Measurements from ENCODE around the gene KLF6.

Gene KLF6

DNA sequence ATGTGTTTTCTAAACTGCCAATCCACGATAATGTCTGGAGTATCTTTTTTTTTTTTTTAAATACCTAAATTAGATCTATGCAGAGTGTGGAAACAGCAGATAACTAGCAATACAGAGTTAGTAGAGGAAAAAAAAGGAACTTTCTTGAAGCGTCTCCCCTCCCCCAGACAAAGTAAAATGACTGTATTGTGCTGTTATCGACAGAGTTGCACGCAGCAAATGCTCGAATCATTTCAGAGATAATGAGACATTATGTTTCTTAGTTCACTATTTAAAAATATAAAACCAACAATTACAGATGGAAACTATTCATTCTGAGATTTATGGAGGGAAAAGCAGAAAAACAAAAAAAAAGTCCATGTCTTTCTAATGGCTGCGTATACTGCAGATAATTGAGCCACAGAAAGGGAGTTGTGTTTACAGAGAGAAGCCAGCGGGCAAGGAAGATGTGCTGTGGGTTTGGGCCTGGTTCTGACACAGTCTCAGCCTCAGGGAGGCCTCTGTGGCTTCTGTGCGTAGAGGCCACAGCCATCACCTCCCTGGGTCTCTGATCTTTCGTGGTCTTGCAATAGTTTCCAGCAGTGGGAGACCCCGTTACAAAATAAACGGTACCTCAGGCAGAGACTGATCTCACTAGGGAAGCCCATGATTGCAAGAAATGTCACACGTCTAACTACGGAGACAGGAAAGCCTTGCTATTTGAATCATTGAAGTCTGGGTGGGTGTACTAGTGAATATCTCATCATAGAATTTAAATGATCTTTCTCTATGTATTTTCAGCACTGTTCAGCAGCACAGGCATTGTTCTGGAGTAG, 19.1 kb upstream of the KLF6 start:
- H3K4me1 Mint-ChIP-seq, result peaks cover 21% of the 10 kb centered on the region
- no peak overlapping the region for H3K27ac Mint-ChIP-seq
- H3K9me3 Mint-ChIP-seq, result no peaks in the 10 kb centered on the region
- H3K4me3 Mint-ChIP-seq, result peak overlapping the region; percentile 66
- no peaks in the 10 kb centered on the region for H3K27me3 Mint-ChIP-seq
- no peaks in the 10 kb centered on the region for H3K36me3 Mint-ChIP-seq (ENCODE audit: low read depth)
- DNase-seq, result peak; percentile 68
- ATAC-seq, result peak; percentile 87

DNA sequence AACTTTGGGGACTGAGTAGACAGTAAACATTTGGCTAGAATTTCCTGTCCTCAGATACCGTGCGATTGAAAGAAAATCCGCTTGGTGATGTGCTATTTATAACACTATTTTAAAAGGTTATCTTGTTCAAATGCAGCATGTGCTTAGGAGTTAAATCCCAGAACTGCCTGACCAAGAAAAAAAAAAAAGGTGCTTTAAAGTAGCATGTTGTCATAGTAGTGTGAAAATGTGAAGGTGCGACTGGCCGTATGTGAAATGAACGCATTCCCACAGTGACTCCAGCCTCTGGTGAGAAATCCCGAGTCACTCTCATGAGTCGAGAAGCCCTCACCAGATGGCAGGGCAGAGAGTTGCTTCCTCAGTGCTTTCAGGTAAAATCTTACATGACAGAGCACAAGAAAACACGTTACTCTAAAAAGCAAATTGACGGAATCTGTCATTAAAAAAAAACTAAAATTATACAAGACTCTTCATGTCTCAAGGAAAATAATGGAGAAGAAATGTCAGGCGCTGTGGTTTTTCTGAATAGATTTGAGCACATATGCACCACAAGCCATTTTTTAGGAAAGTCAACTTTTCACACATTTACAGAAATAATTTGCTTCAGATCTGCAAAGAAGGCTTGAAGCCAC, 18.4 kb upstream of the KLF6 start:
- peaks cover 28% of the 10 kb centered on the region for H3K4me1 Mint-ChIP-seq
- H3K27ac Mint-ChIP-seq, result no peak overlapping the region
- no peaks in the 10 kb centered on the region for H3K9me3 Mint-ChIP-seq
- no peaks in the 10 kb centered on the region for H3K27me3 Mint-ChIP-seq
- H3K36me3 Mint-ChIP-seq (ENCODE audit: low read depth), result no peaks in the 10 kb centered on the region
- H3K4me3 Mint-ChIP-seq, result peak overlapping the region; percentile 66
- DNase-seq (no peak), ATAC-seq (no peak)

DNA sequence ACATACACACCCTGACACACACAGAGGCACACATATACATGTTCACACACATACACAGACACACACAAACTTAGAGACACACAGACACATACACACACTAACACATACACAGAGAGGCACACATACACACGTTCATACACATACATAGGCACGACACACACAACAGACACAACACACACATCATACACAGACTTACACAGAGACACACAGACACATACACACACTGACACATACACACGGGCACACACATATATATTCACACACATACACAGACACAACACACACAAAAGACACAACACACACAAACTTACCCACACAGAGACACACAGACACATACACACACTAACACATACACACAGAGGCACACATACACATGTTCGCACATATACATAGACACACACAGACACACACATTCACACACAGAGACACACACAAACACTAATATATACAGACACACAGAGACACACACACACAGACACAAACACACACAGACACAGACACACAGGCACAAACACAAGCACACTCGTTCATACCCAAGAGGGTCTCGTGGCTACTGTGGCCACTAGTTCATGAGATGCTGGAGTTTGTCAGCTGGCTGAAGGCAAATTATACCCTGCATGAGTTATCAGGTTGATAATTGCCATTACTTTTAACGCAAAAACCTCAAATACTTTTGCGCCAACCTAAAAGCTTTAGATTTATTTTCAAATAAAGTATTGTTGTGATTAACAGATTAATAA, 17.7 kb upstream of the KLF6 start:
- DNase-seq (no peak), ATAC-seq (no peak)
- Mint-ChIP-seq H3K9me3 (no peaks in the 10 kb centered on the region), H3K4me1 (peaks cover 35% of the 10 kb centered on the region), H3K27ac (no peak overlapping the region), H3K27me3 (no peaks in the 10 kb centered on the region), H3K36me3 (ENCODE audit: low read depth) (no peaks in the 10 kb centered on the region), H3K4me3 (no peak overlapping the region)

GRCh38 chr10:3801558-3802192, 16.7 kb upstream of the KLF6 start:
- Mint-ChIP-seq H3K4me3 (no peak overlapping the region), H3K27me3 (no peaks in the 10 kb centered on the region), H3K27ac (no peak overlapping the region), H3K36me3 (ENCODE audit: low read depth) (no peaks in the 10 kb centered on the region), H3K4me1 (peaks cover 45% of the 10 kb centered on the region), H3K9me3 (peaks cover 2% of the 10 kb centered on the region)
- DNase-seq, result no peak
- no peak for ATAC-seq

DNA sequence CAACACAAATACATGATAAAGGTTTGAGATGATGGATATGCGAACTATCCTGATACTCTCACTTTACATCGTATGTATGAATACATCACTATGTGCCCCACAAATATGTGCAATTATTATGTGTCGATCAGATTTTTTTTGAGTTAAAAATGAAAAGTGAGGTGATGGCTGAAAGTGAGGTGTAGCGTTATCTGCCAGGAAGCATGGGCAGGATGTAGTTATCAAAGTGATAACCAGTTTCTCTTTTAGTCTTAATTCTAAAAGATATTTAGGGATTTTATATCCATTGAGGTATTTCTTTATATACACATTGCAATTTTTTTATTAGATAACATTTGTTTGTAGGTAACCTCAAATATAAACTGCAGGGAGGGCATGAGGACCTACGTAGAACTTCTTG, 15.6 kb upstream of the KLF6 start:
- Mint-ChIP-seq H3K4me1 (peaks cover 54% of the 10 kb centered on the region), H3K27ac (no peak overlapping the region), H3K4me3 (no peak overlapping the region), H3K27me3 (no peaks in the 10 kb centered on the region), H3K9me3 (peaks cover 4% of the 10 kb centered on the region), H3K36me3 (ENCODE audit: low read depth) (no peaks in the 10 kb centered on the region)
- no peak for ATAC-seq
- no peak for DNase-seq

GRCh38 chr10:3797750-3798149, 12.7 kb upstream of the KLF6 start:
- Mint-ChIP-seq H3K4me1 (peaks cover 58% of the 10 kb centered on the region), H3K36me3 (ENCODE audit: low read depth) (peaks cover 2% of the 10 kb centered on the region), H3K4me3 (peak overlapping the region; percentile 4), H3K27me3 (no peaks in the 10 kb centered on the region), H3K27ac (peak overlapping the region; percentile 50), H3K9me3 (peaks cover 13% of the 10 kb centered on the region)
- DNase-seq, result no peak
- ATAC-seq, result peak; percentile 69

DNA sequence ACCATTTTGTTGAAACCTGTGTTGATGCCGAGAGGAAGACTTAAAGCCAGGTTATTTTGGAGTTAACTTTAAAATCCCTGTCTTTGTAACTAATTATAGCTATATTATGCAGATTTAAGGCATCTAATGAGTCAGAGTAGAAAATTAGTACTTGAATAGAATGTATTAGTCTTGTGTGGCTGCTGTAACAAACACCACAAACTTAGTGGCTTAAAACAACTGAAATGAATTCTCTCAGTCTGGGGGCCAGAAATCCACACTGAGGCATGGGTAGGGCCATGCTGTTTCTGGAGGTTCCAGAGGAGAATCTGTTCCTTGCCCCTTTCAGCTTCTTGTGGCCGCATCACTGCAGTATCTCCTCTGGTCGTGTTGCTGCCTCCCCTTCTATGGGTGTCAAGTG, 8.5 kb upstream of the KLF6 start:
- Mint-ChIP-seq H3K9me3 (peaks cover 25% of the 10 kb centered on the region), H3K4me1 (peaks cover 46% of the 10 kb centered on the region), H3K27me3 (no peaks in the 10 kb centered on the region), H3K27ac (no peak overlapping the region), H3K4me3 (no peak overlapping the region), H3K36me3 (ENCODE audit: low read depth) (peaks cover 7% of the 10 kb centered on the region)
- no peak for ATAC-seq
- no peak for DNase-seq

- H3K4me3 Mint-ChIP-seq, result peak overlapping the region; percentile 10
- H3K27ac Mint-ChIP-seq, result peak overlapping the region; percentile 81
- H3K27me3 Mint-ChIP-seq, result no peaks in the 10 kb centered on the region
- H3K36me3 Mint-ChIP-seq (ENCODE audit: low read depth), result peaks cover 7% of the 10 kb centered on the region
- no peak for DNase-seq
- peaks cover 38% of the 10 kb centered on the region for H3K4me1 Mint-ChIP-seq
- ATAC-seq, result peak; percentile 13
- peaks cover 29% of the 10 kb centered on the region for H3K9me3 Mint-ChIP-seq
These were observed 7.8 kb upstream of the KLF6 start for GRCh38 chr10:3792710-3793219.

DNA sequence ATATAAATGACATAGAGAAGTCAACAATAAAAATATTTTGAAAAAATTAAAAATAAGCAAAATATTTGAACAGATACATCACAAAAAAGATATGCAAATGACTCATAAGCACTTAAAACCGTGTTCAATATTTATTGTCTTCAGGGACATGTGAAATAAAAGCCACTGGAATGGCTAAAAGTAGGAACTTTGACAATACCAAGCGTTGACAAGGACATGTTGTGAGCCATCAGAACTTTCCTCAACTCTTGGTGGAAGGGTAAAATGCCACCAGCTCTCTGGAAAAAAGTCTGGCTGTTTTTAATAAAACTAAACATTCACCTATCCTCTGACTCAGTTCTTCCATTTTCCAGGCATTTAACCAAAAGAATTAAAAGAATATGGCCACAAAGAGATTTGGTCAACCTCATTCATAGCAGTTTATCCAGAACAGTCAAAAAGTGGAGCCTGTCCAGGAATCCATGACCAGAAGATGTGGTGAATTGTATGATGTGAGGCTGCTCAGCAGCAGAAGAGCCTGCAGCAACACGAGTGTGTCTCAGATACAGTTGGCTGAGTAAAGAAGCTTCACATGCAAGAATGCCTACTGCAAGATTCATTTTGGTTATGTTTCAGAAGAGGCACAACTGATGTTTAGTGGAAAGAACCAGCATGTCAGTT, 7.1 kb upstream of the KLF6 start:
- Mint-ChIP-seq H3K27ac (peak overlapping the region; percentile 81), H3K4me1 (peaks cover 32% of the 10 kb centered on the region), H3K27me3 (no peaks in the 10 kb centered on the region), H3K4me3 (peak overlapping the region; percentile 10), H3K9me3 (peaks cover 29% of the 10 kb centered on the region), H3K36me3 (ENCODE audit: low read depth) (peaks cover 7% of the 10 kb centered on the region)
- DNase-seq, result no peak
- ATAC-seq, result peak; percentile 68

- peaks cover 25% of the 10 kb centered on the region for H3K9me3 Mint-ChIP-seq
These were observed 5.8 kb upstream of the KLF6 start for GRCh38 chr10:3790858-3791257.

DNA sequence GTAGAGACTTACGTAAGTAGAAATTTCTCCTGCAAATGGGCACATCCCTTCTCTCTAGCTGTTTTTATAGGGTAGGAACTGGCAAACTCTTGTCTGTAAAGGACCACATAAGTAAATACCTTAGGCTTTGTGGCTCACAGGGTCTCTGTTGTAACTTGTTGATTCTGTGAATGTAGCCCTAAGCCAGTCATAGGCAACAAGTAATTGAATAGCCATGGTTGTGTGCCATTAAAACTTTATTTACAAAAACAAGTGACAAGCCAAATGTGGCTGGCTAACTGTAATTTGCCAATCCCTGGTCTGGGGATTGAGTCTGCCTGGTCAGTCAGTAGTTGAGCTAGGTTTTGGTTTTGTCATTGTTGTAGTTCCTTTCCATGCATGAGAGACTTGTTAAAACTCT, 5.3 kb upstream of the KLF6 start:
- Mint-ChIP-seq H3K4me1 (peaks cover 31% of the 10 kb centered on the region), H3K27me3 (no peaks in the 10 kb centered on the region), H3K4me3 (no peak overlapping the region), H3K27ac (no peak overlapping the region), H3K9me3 (peaks cover 25% of the 10 kb centered on the region), H3K36me3 (ENCODE audit: low read depth) (peaks cover 7% of the 10 kb centered on the region)
- ATAC-seq (no peak), DNase-seq (no peak)

More at GRCh38 chr10:3790858-3791257, 5.8 kb upstream of the KLF6 start:
- Mint-ChIP-seq H3K27ac (no peak overlapping the region), H3K36me3 (ENCODE audit: low read depth) (peaks cover 7% of the 10 kb centered on the region), H3K27me3 (no peaks in the 10 kb centered on the region), H3K4me1 (peaks cover 31% of the 10 kb centered on the region), H3K4me3 (no peak overlapping the region)
- DNase-seq (no peak), ATAC-seq (no peak)

GRCh38 chr10:3789621-3790020, 4.6 kb upstream of the KLF6 start:
- H3K27me3 Mint-ChIP-seq, result no peaks in the 10 kb centered on the region

DNA sequence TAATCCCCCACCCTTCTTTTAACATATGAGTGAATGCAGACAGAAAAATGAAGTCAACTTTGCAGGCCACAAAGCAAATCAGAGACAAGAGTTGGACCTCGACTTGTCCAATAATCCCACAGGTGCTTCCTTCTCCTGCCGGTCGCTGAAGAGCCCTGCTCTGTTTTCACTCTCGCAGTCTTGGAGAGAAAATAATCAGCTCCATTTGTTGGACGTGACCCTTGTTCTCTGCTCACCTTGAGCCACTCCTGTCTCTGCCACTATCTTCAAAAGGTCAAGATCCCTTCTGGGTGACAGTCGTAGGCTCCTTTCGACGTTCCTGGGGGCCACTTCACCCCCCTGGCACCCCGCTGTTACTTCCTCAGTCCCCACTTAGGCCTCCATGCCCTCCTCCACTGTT, 2.8 kb upstream of the KLF6 start:
- Mint-ChIP-seq H3K27ac (peak overlapping the region; percentile 66), H3K4me1 (peaks cover 27% of the 10 kb centered on the region), H3K9me3 (peaks cover 17% of the 10 kb centered on the region), H3K4me3 (no peak overlapping the region), H3K36me3 (ENCODE audit: low read depth) (peaks cover 22% of the 10 kb centered on the region), H3K27me3 (no peaks in the 10 kb centered on the region)
- ATAC-seq, result no peak
- DNase-seq, result no peak

More at GRCh38 chr10:3789621-3790020, 4.6 kb upstream of the KLF6 start:
- peaks cover 7% of the 10 kb centered on the region for H3K36me3 Mint-ChIP-seq (ENCODE audit: low read depth)
- peak overlapping the region; percentile 1 for H3K27ac Mint-ChIP-seq
- no peak overlapping the region for H3K4me3 Mint-ChIP-seq
- DNase-seq (no peak), ATAC-seq (no peak)
- H3K9me3 Mint-ChIP-seq, result peaks cover 25% of the 10 kb centered on the region
- H3K4me1 Mint-ChIP-seq, result peaks cover 31% of the 10 kb centered on the region

DNA sequence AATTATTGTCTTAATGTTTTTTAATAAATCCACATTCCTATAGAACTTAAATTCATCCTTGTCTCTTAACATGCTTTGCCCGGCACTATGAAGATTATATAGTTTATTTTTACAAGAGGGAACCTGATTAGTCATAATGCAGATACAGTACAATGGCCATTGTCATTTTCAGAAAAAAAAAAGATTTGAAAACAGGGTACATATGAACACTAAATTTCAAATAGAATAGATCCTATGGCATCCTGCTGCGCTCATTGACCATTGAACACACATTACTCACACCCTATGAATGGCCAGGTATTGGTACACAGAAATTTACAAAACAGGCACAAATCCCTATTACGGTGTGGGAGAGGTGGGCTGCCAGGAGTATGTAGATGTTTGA, 2.0 kb upstream of the KLF6 start:
- Mint-ChIP-seq H3K27ac (peak overlapping the region; percentile 52), H3K4me3 (peak overlapping the region; percentile 97), H3K4me1 (peaks cover 27% of the 10 kb centered on the region)

More for the DNA sequence above, 2.0 kb upstream of the KLF6 start:
- Mint-ChIP-seq H3K36me3 (ENCODE audit: low read depth) (peaks cover 25% of the 10 kb centered on the region), H3K27me3 (no peaks in the 10 kb centered on the region), H3K9me3 (peaks cover 11% of the 10 kb centered on the region)
- DNase-seq, result no peak
- no peak for ATAC-seq

All from activated naive CD8-positive, alpha-beta T cell treated with anti-CD3 and anti-CD28 coated beads, Interleukin-2, amount 50 U/mL, for 24 hours (primary cell).